Hindlimb muscle (tissue), 1 donor: ENCODE results near the gene ABHD15. TPM values are rescaled to one million over a fixed set of nuclear protein-coding genes. Genes with fewer than 3 reads are reported as not detected.
A peak's percentile ranks its signal among the peaks of the same experiment; 100 is the strongest.

Experiments used
- DNase-seq: peaks from one replicate; pipeline ENCODE4 v3.0.0-alpha.2; 2013
- polyA plus RNA-seq: library from polyadenylated mRNA; unstranded; fragments of 120-200 nt; gene quantifications from one replicate; pipeline ENCODE4 v1.2.1, GENCODE V29; 2013; ENCODE audit not compliant: insufficient read length

The ABHD15 gene
- polyA plus RNA-seq, 1 donor, result 5.1 TPM

GRCh38 chr17:29594519-29595090 is 27.8 kb upstream of the ABHD15 start:
- DNase-seq, result no peak

GRCh38 chr17:29593591-29594518 is 27.0 kb upstream of the ABHD15 start:
- no peak for DNase-seq

- no peak for DNase-seq
These were observed 26.2 kb upstream of the ABHD15 start, which contains the start of gene ANKRD13B for GRCh38 chr17:29592850-29593551. TSS of gene ANKRD13B (plus strand) at chr17:29593132. CDS start at chr17:29593622, 490 bp downstream.

DNA sequence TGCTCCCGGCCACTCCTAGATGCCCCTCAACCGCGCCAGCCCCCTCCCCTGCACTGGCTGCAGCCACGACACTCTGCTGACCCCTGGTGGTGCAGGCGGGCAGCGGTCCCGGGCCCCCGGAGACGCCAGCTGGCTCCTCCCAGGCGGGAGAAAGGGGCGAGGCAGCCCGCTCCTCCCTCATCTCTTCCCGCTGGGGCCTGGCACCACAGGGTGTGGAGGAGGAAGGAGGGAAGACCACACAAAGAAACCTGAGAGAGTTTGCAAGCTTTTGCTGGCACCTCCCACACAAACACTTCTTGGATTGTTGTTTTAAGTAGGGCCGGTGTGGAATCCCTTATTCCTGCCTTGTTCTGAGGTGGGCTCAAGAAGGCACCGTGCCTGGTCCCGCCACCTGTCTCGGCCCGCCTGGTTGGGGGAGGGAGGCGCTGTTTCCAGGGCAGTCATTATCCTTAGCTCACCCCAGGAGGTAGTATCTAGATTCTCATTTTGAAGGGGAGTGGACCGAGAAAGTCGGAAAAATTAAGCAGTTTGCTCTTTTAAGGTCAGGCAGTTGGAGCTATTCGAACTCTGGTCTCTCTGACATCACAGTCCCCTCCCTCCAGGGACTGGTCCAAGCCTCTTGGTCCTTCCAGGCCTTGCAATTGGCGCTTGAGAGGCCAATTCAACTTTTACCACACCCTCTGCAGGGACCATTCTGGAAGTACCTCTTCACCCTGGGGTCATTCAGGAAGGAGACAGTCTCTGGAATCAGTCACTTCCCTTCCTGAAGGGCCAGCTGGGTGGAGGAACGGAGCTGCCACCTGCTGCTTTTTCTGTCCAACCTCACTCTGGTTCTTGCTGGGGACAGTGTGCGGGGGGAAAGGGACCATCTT is 25.1 kb upstream of the ABHD15 start:
- peak; percentile 90 for DNase-seq

- peak; percentile 80 for DNase-seq
These were observed 24.4 kb upstream of the ABHD15 start for GRCh38 chr17:29591146-29591736.

DNA sequence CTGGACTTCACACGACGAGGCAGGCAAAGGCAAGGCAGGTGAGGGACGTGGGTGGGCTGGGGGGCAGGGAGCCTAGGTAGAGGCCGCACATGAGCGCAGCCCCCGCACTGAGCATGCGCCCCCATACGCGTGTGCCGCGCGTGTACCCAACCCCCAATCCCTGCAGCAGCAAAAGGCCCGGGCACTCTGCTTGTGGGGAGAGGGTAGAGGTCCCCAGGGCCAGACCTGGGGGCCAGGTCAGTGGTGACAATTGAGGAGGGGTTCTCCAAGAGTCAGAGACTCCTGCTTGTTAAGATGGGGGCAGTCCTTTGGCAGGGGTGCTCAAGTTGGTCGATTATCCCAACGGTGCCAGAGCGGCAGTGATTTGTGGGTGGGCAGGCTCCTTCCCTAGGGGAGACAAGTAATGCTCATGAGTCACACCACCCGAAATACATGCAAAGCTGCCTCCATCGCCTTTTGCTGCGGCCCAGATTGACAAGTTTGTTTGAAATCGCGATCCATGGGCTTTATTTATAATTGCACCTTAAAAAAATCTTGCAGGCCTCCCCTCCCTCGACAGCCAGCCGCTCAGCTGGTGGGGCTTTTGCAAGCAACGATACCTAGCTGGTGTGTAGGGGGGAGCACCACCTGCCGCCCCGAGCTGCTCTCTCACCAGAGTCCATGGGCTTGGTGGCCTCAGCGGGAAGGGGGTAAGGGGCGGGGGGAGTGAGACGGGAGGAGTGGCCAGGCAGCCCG is 23.7 kb upstream of the ABHD15 start:
- DNase-seq, result no peak

DNA sequence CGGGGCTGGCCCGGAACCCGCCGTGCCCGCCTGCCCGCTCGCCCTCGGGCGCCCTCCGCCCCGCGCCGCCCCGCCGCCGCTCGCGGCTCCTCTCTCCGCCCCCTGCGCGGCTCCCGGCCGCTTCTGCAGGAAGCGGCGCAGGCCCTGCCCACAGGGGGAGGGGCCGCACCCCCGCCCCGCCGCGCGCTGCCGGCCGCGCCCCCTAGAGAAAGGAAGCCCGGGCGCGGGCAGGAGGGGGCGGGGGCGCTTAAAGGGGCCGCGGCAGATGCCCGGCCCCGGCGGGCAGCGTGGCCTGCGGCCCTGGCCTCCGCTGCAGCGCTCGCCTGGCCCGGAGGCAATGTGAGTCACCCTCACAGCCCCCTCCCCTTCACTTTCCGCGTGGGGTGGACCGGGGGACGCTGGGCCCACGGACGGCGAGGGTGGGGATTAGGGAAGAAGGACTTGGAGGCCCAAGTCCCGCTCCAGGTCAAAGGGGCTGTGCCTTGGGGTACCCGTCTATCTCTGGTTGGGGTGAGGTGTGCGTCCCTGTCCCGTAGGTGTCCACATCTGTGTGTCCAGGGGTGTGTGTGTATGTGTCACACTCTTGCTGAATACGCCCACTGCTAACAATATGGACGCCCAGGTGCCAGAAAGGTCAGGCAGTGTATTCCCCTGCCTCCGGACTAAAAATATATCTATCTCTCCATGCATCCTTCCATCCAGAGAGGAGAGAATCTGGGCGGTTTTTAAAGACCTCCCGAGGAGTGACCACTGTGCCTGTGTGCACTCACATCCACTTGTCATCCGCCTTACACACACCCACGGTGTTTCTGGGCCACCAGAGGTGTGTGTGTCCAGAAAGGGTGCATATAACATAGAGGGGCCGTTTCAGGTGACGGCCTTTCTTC is 22.9 kb upstream of the ABHD15 start, which contains the start of gene GIT1:
Gene GIT1, minus strand, starts transcription at position 125 of the 887 bp plus-strand sequence. CDS start 270 bp downstream, outside the sequence.
- peak; percentile 92 for DNase-seq

DNA sequence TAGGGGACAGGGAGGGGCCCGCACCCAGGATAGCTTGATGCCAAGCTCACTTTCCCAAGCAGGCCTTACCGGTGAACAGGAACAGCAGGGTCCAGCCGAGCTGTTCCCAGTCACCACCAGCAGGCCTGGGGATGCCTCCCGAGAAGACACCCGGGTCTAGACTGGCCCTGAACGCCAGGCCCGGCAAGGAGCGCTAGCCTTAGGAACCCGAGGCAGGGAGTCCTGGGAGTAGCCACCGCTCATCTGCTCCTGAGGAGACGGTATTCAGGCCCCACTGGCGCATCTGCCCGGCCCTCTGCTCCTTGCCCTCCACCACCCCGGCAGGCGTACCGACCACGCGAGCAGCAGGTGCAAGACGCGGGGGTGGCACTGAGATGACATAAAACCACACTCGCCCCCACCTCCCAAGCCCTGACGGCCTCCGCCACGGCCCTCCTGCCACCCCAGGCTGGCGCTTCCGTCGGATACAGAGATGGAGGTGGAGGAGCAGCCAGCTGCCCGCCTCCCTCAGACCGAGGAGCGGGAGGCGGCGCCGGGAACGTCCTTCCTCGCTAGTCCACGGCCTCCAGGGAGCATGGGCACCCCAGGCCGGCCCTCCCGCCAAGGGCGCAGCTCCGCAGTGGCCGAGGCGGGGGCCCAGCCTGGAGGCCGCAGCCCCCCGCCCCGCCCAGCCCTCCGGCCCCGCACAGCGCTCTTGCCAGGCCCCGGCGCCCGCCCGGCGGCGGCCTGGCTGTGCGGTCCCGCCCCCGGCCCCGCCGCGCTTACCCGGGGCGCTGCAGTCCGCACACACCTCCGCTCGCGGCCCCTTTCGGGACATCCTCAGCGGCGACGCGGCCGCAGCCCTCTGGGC is 21.9 kb upstream of the ABHD15 start:
- no peak for DNase-seq

GRCh38 chr17:29588017-29588561 is 21.3 kb upstream of the ABHD15 start:
- no peak for DNase-seq

- no peak for DNase-seq
These were observed 20.8 kb upstream of the ABHD15 start for GRCh38 chr17:29587591-29587990.

GRCh38 chr17:29586676-29587469 is 20.0 kb upstream of the ABHD15 start:
- no peak for DNase-seq

GRCh38 chr17:29585080-29585751 is 18.4 kb upstream of the ABHD15 start:
- DNase-seq, result no peak

- no peak for DNase-seq
These were observed 17.7 kb upstream of the ABHD15 start for GRCh38 chr17:29584452-29585079.

- DNase-seq, result no peak
These were observed 16.7 kb upstream of the ABHD15 start for GRCh38 chr17:29583324-29584248.

GRCh38 chr17:29582772-29583171 is 15.9 kb upstream of the ABHD15 start:
- no peak for DNase-seq
